Stimulated activated CD4-positive, alpha-beta T cell treated with anti-CD3 and anti-CD28 coated beads, Interleukin-4, amount 100 ng/mL, for 48 hours (primary cell): ENCODE results near the gene ITGA7.

Experiments used
- DNase-seq, 2 donors: peaks; one replicate each; pipeline ENCODE4 v3.0.0-alpha.2; 2020; ENCODE audit warnings: low read depth in 2 of 2

ITGA7 gene, protein sequence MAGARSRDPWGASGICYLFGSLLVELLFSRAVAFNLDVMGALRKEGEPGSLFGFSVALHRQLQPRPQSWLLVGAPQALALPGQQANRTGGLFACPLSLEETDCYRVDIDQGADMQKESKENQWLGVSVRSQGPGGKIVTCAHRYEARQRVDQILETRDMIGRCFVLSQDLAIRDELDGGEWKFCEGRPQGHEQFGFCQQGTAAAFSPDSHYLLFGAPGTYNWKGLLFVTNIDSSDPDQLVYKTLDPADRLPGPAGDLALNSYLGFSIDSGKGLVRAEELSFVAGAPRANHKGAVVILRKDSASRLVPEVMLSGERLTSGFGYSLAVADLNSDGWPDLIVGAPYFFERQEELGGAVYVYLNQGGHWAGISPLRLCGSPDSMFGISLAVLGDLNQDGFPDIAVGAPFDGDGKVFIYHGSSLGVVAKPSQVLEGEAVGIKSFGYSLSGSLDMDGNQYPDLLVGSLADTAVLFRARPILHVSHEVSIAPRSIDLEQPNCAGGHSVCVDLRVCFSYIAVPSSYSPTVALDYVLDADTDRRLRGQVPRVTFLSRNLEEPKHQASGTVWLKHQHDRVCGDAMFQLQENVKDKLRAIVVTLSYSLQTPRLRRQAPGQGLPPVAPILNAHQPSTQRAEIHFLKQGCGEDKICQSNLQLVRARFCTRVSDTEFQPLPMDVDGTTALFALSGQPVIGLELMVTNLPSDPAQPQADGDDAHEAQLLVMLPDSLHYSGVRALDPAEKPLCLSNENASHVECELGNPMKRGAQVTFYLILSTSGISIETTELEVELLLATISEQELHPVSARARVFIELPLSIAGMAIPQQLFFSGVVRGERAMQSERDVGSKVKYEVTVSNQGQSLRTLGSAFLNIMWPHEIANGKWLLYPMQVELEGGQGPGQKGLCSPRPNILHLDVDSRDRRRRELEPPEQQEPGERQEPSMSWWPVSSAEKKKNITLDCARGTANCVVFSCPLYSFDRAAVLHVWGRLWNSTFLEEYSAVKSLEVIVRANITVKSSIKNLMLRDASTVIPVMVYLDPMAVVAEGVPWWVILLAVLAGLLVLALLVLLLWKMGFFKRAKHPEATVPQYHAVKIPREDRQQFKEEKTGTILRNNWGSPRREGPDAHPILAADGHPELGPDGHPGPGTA

DNA sequence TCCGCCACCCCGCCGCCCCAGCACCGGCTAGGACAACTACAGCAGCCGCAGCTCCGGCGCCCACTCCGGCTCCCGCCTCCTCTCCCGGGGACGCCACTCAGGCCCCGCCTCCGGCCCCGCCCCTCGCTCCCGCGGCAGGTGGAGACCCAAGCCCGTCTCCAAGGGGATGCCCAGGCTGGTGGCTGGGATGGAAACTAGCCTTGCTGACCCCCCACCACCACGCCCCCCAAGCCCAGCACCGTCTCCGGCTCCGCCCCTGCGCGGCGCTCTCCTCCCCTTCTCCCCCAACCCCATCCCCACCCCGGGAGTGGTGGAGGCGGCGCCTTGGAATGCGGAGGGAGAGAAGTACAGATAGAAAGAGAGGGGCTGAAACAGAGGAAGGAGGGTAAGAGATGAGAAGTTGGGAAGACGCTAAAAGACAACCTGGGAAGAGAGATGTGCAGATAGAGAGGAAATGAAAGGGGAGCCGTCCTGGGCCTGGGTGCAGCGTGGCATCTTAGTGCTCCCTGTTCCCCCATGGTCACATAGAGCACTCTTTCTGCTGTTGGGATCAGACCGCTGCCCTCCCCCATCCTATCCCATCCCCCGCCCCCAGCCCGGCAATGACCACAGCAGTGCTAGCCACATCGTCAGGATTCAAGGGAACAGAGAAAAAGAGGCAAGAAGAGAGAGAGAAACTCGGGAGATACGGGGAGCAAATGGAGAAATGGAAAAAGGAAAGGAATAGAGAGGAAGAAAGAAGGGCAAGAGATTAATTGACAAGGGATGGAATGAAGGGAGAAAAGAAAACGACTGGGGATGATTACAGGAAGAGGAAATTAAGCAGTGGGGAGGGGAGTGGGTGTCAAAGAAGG is at the start of gene ITGA7:
ITGA7 (minus strand) TSS at position 64 of the 854 bp plus-strand sequence. CDS start 222 bp downstream, outside the sequence.
- peak in 1 of 2 donors; percentile 57 for DNase-seq

DNA sequence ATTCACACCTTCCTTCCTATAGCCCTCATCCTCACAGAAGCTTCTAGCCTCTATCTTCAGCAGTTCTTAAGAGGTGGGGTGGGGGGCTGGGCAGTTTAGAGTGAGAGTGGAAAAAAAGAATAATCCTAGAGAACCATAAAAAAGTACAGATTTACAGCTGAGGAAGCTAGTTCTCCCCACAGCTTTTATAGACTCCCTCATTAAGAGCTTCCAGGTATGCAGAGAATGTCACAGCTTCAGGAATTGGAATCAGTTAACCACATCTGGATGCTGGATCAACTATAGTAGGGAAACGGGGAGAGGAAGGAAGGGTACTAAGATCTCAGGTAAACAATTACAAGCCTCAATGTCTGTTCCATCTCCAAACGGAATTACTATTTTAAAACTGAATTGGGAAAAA is 47.5 kb upstream of the ITGA7 start:
- no peak for DNase-seq

DNA sequence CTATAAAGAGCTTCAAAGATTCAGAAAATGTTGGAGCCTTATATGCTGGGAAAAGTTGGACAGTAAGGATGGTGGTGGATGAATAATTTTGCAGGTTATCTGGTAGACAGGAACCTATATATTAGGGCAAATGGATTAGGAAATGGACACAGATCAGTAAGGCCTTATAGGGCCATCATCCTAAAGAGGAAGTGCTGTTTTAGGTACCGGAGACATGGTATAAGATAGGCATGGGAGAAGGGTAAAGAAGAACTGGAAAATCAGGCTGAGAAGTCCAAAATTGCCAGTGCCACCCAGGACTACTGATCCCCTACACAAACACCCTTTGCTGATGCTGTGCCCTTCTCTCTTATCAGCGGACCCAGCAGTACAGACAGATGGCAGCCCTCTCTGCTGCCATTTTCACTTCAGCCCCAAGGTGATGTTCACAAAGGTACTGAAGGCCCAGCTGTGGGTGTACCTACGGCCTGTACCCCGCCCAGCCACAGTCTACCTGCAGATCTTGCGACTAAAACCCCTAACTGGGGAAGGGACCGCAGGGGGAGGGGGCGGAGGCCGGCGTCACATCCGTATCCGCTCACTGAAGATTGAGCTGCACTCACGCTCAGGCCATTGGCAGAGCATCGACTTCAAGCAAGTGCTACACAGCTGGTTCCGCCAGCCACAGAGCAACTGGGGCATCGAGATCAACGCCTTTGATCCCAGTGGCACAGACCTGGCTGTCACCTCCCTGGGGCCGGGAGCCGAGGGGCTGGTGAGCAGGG is 40.7 kb upstream of the ITGA7 start:
- no peak for DNase-seq

DNA sequence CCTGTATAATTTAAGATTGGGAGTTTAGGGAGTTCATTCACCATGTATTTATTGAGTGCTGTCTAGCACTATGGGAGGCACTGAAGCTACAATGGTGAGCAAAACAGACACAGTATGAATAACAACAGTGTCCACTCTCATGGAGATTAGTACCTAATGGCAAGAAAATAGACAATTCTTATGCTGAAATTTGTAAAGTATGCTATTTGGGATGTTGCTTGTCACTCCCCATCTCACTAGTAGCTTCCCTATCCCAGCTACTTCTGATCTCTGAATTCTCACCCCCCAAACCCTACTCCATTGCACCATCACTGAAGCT is 39.2 kb upstream of the ITGA7 start:
- no peak for DNase-seq

DNA sequence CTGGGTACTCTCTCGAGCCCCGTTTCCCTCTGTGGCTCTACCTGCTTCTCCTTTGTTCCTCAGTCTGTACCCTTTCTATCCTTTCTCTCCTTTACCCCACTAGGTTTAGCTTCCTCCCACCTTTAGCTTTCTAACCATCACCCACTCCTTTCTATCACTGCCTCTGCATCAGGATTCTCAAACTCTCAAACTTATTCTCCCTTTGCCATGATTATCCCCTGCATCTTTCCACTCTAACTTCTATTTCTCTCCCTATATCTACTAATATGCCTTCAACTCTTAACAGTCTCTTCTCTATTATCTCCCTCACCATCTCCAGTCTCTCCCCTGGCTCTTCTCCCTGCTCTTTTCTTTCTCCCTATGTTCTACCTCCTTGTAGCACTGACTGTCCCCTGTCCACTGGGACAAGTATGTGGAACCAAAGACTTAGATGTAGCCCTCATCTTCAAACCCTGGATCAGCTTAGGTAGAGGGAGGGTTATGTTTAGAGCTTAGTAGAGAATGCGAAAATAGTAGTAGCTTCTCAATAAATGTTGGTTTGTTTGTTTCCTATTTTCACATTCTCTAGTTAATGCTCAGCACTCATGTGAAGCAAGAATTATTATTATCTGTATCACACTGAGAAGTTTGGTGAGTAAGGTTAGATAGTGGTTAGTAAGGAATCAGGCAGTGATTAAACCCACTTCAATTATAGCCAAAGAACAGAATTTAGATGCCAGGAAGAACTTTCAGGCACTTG is 38.6 kb upstream of the ITGA7 start:
- no peak for DNase-seq

DNA sequence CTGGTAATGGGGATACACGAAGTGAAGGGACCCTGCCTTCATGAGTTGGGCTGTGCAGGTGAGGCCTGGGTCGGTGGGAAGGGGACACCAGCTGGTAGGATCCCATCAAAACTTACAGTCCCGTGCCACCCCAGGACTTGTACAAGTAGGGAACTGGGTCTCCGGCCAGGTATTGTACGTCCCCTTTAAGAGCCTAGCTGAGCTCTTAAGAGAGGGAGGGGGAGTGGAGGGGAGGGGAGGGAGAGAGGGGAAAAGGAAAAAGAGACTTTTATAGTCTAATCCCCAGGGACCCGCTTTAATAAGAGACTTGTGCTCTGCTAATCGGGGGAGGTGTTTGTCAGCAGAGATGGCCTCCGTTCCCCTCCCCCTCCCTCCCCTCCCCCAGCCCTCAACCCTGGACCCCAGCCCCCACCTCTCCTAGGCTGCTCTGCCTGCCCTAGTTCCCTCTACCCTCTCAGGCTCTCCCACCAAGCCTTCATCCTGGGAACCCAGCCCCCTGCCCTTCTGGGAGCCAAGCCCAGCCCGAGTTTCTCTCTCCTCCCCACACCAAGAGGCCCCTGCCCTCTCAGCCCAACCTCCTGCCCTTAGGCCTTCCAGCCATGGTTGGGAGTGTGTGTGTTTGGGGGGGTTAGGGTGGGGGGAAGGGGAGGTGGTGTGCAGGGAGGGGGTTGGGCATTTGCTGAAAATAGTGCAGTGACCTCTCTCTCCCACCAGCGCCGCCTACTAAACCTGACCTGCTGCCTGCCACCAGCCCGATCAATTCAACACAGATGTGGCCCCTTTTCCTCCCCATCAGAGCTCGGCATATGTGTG is 37.9 kb upstream of the ITGA7 start:
- no peak for DNase-seq

DNA sequence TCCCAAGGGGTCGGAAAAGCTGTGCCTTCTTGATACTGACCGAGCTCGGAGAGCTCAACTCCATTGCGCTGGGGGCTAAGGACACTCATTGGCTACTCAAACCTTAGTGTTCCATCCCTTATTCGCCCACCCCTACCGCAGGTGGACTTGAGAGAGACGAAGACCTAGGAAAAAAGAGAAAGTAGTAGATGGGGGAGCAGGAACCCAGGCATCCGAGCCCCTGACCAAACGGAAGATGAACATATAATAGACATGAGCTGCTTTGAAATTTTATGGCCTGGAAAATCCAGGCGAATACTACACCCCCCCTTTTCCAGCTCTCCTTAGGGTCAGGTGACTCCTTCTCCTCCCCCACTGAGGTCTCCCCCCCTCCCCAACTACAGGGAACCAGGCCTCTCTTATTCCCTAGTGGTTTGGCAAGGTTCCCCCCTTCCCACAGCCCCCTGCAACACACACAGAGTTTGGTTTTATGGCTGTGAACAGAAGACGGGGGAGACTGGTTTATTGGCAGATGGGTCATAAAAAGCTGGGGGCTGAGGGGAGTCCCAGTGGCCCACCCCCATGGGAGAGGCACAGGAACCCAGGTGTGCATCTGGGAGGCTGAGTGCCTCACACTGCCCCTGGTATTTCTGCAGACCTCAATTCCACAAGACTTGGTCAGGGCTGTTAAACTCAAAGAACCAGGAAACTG is 36.8 kb upstream of the ITGA7 start:
- no peak for DNase-seq

DNA sequence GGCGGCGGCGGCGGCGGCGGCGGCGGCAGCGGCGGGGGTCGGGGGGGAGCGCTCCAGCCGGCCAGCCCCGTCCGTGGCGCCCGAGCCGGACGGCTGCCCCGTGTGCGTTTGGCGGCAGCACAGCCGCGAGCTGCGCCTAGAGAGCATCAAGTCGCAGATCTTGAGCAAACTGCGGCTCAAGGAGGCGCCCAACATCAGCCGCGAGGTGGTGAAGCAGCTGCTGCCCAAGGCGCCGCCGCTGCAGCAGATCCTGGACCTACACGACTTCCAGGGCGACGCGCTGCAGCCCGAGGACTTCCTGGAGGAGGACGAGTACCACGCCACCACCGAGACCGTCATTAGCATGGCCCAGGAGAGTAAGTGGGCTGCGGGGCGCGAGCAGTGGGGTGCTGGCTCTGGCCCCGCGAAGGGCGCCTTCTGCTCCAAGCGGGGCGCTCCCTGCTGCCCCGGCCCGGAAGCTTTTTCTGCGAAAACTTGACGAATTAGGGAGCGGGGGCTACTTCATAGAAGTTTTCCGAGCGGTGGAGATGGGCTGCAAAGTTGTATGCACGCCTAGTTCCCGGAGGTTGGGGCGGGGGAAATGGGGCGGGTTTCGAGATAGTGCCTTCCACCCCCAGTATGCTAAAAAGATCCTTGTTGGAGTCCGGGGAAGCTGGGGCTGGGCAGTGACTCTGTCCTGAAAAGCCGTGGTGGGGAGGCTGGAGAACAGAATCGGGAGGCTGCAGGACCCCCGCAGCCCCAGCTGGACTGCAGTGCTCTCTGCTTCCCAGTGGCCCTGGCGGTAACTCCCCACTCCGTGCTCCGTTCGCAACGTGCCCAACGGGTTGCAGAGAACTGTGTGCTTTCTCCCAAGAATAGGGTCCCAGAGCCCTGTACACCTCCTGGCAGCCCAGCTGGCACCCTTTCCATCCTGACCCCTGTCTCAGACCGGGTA is 36.0 kb upstream of the ITGA7 start:
- DNase-seq = no peak

DNA sequence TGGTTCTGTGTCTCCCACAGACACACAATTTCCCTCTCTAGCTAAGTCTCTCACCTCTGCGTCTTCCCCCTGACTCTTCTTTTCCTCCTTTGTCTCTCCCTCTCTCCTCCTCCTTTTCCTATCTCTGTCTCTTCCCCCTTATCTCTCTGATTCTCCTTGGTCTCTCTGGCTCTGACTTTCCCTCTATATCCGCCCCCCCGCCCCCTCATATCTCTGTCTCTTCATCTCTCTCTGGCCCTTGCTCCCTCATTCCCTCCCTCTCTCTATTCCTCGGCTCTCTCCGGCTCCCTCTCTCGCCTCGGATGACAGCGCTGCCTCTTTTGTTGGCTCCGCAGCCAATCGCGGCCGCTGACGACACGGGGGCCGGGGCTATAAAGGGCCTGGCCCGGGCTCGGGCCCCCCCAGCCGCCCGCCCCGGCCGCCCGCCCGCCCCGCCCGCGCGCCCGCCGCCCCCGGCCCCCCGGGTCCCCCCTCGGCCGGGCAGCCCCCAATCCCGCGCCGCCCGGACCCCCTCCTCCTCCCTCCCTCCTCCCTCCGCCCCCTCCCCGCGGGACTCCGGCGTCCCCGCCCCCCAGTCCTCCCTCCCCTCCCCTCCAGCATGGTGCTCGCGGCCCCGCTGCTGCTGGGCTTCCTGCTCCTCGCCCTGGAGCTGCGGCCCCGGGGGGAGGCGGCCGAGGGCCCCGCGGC is 35.2 kb upstream of the ITGA7 start, which contains the start of gene GDF11:
GDF11 (plus strand) TSS at position 404 of the 687 bp plus-strand sequence; CDS start at position 599, 195 bp downstream.
- DNase-seq = peak; percentile 67 to 69

DNA sequence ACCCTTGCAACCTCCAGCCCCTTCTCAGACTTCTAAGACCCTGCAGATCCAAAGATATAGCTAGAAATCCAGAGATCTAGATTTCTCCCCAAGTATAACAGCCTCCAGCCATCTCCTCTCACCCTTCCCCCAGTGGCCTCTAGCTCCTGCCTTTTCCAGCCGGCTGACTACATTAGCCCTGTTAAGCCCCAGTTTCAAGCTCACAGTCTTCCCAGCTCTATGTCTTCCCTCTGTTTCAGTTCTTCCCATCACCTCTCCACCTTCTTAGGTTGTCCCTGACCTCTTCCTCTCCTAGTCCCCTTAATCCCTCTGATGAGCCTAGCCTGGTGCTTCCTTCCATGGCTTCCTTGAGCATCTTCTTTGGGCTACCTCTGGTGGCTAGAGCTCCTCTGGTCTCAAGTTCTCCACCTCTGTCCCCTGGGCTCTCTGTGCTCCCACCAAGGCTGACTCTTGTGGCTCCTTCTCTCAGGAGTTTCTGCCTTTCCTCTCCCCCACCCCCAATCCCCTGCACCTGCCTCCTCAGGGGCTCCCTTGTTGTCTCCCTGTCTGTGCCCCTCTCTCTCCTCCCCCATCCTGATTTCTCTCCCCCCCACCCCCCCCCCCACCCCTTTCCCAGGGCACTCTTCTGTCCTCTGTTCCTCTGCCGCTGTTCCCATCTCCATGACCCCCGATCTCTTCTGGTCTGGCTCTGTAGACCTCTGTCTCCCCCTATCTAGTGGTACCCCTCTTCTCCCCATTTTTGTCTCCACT is 34.4 kb upstream of the ITGA7 start:
- DNase-seq = no peak

DNA sequence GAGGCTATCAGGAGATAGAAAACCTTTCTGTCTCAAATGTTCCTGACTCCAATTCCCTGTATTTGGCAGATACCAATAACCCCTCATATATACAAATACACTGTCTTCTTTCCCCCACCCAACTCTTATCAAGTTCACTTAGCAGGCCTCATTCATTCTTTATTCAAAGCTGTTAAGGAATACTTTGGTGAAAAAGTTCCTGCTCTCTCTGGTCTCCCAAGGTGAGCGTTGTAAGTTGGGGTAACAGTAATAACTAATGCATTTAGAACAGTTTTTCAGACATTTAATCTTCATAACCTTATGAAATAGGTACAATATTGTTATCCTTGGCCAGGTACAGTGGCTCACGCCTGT is 31.3 kb upstream of the ITGA7 start:
- DNase-seq = no peak

DNA sequence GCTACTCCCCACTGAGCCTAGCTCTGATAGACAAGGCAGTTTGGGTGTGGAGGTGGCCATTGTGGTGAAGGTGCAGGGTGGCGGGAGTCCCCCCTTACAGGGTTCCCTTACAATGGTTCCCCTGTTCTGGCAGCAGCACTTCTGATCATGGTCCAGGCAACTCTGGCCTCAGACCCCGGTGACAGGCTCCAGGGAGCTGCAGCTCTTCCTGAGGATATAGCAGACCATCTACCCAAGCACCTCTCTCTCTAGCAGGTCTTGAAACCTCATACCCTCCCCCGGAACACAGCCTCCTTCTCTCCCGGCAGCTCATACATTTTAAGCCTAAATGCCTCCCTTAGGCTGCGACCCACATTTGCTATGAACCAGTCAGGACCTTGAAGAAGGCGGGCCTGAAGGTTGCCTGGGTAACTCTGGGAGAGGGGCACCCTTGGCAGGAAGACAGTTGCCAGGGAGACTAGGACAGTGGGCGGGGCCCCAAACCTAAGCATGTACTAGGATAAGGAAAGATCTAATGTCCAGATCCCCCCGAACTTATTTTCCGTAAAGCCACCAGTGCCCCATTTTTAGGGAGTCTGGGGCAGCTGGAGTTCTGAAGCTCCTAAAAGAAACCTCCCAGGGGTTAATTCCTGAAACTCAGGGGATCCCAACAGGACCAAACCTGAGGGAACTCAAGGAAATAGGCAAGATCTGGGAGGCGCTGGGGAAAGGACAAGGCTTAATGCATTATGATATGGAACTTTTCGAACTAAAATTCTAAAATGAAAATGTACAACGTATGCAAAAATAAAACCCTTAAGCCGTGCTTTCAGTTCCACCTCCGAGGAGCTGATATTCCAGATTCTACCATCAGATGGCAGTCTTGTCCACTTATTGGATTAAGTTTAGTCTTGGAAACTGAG is 30.7 kb upstream of the ITGA7 start:
- peak in 1 of 2 donors; percentile 76 for DNase-seq

DNA sequence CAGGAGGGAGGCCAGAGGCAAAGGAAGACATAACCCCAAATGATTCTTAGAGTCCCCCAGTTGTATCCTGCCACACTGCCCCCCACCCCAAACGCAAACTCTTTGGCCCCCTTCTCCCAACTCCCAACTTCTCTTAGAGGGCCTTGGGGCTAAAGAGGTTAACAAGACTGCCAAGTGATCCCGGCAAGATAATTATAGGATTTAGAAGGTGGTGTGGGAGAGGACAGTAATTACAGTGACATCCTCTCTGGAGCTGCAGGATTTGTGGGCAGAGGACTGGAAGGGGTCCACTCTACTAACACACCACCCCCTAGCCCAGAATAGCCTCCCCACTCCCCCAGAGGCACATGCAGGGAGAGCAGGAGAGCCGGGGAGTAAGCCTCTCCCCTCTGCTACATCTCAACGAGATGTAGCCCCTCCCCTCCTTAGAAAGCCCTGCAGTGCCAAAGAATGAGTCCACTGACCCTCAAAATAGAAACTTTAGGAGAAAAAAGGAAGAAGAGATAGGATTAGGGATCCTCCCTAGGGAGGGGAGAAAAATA is 29.9 kb upstream of the ITGA7 start:
- no peak for DNase-seq

DNA sequence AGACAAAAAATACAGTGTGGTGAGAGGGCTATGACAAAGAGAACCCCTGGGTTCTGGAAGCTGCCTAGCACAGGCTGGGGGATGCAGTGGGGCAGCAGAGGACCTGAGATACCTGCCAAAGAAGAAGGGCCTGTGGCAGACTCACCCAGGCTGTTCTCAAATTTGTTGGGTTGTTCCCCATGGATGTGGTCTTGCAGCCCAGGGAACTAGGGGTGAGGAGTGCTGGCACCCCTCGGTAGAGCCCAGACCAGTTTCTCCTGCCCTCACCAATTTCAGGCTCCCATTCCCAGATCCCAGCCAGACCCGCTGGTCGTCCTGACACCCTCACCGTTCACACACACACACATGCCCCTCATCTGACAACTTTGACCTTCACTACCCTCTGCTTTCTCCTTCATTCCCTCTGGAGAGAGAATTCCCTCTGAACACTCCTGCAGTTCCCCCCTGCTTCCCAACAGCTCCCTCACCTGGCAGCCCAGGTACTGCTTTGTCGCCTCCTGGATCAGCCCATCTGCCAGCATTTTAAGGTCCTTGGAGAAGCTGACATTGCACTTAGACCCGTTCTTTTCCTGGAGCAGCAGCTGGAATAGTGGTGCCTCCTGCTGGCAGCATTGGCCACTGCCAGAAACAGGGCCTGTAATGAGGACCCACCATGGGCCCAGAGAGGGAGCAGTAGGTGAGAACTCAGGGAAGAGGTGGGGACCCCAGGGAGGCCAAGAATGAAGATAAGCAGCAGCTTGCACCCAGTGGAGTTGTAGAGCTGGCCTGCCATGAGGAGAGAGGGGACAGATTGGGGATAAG is 29.3 kb upstream of the ITGA7 start:
- peak in 1 of 2 donors; percentile 59 for DNase-seq
